GM18517 (cell line): ENCODE data around the gene JAK3.
A peak's percentile ranks its signal among the peaks of the same experiment; 100 is the strongest.

Experiments used
- ATAC-seq: cut with Tn5 transposase; IDR thresholded peaks from one replicate; pipeline ENCODE4 v1.9.1; 2021; ENCODE audit warnings: mild to moderate bottlenecking, moderate library complexity; ENCODE audit not compliant: unreplicated experiment

Gene JAK3

GRCh38 chr19:17866312-17866963 is 18.7 kb upstream of the JAK3 start:
- no peak for ATAC-seq

GRCh38 chr19:17865364-17866311 is 17.9 kb upstream of the JAK3 start:
- no peak for ATAC-seq

GRCh38 chr19:17863520-17864182 is 15.9 kb upstream of the JAK3 start:
- ATAC-seq = no peak

DNA sequence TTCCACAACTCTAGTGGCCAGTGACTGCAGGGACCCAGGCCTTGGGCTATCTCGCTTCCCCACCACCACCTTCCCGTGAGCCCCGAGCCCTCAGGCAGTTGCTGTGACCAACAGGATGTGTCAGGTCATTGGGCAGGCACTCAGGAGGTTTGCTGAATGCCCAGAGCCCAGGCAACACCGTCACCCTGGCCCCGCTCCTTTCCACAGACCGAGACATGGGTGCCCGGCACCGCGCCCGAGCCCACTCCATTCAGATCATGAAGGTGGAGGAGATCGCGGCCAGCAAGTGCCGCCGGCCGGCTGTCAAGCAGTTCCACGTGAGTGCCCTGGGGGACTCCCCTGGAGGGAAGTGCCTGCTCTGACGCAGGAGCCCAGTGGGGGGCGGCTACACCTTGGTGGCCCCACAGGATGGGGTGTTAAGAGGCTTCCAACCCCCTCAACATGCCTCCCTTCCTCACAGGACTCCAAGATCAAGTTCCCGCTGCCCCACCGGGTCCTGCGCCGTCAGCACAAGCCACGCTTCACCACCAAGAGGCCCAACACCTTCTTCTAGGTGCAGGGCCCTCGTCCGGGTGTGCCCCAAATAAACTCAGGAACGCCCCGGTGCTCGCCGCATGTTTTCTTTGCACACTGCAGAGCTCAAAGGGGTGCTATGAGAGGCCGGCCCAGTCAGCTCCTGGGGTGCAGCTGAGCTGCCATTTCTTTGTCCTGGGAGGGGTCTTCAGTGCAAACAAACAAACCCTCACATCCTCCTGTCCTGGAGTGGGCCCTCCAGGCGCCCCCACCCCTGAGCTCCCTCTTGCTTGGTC is 15.1 kb upstream of the JAK3 start:
- no peak for ATAC-seq

- no peak for ATAC-seq
These were observed 14.0 kb upstream of the JAK3 start for GRCh38 chr19:17861542-17862402.

- ATAC-seq = no peak
These were observed 13.2 kb upstream of the JAK3 start for GRCh38 chr19:17860993-17861360.

- ATAC-seq = no peak
These were observed 12.7 kb upstream of the JAK3 start for GRCh38 chr19:17860331-17860992.

DNA sequence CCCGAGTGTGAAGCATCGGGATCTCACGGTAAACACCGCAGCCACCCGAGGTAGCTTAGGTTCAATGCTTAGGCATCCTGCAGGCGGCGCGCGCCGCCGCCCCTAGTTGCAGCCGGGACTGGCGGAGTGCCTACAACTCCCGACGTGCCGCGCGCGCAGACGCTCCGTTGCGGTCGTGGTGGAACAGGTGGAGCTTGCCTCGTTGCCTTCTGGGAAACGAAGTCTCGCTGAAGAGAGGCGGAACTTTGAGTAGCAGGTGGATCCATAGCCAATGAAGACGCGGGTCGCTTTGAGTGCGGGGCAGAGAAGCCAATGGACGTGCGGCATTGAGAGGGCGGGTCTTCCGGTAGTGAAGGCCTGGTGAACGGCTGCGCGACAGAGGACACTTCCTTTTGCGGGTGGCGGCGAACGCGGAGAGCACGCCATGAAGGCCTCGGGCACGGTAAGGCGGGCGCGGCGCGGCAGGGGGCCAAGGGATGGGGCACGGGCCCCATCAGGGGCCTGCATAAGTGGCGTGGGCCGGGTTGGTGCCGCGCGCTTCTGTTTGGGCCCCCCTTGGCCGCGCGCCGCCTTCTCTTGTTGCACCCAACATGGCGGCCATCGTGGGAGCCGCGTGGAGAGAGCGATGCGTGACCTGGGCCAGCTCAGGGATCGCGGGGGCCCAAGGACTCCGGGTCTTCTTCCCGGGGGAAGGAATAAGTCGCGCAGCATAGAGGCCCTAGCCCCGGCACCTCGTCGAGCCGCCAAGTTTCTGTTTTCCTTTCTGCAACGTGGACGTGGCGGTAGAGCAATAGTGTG is 11.9 kb upstream of the JAK3 start, which contains the start of gene RPL18A:
Gene RPL18A (plus strand): TSS at position 378 of the 798 bp plus-strand sequence. CDS start 47 bp downstream, at position 425.
- ATAC-seq = peak; percentile 92

- no peak for ATAC-seq
These were observed 7.7 kb upstream of the JAK3 start for GRCh38 chr19:17855280-17856152.

- ATAC-seq = no peak
These were observed 6.3 kb upstream of the JAK3 start for GRCh38 chr19:17854061-17854460.

- ATAC-seq = no peak
These were observed 962 bp upstream of the JAK3 start for GRCh38 chr19:17848595-17849292.

- ATAC-seq = no peak
These were observed 1.6 kb downstream of the JAK3 start for GRCh38 chr19:17846146-17846545.

GRCh38 chr19:17843908-17844490 is 3.8 kb downstream of the JAK3 start:
- ATAC-seq = no peak

DNA sequence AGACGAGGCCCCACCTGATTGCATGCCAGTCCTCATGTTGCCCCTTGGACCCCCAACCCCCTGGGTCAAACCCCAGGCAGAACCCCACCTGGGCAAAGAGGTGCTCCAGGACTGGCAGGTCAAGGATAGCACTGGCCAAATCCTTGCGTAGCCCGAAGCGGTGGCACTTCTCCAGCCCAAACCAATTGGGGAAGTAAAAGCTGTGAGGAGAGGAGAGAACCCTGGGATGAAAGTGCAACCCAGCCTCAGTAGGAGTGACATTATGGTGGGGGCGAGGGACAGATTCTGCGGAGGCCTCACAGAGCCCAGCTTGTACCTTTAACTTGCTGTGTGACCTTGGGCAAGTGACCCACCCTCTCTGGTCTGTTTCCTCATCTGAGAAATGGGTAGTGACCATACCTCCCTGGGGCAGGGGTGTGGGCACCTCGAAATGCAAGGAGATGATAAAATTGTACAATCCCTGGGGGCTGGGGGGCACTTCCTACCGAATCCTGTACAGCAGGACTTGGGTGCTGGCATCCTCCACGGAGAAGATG is 4.4 kb downstream of the JAK3 start:
- no peak for ATAC-seq

- ATAC-seq = no peak
These were observed 5.0 kb downstream of the JAK3 start for GRCh38 chr19:17842663-17843291.
